ENCODE measurements around the gene ADAM33.

The ADAM33 gene

GRCh38 chr20:3669710-3670367, 12.0 kb downstream of the ADAM33 start:
- no peak for DNase-seq (ENCODE audit: low read depth in 2 of 2)

- no peak for DNase-seq (ENCODE audit: low read depth in 2 of 2)
These were observed 14.3 kb downstream of the ADAM33 start for GRCh38 chr20:3667434-3668037.

- no peak for DNase-seq (ENCODE audit: low read depth in 2 of 2)
These were observed 18.0 kb downstream of the ADAM33 start for GRCh38 chr20:3663858-3664257.

- no peak for DNase-seq (ENCODE audit: low read depth in 2 of 2)
These were observed 18.6 kb downstream of the ADAM33 start, which contains the start of gene GFRA4 for GRCh38 chr20:3663031-3663701. Gene GFRA4 (minus strand): TSS chr20:3663399. CDS start chr20:3663399, 0 bp downstream.

- no peak for DNase-seq (ENCODE audit: low read depth in 2 of 2)
These were observed 19.8 kb downstream of the ADAM33 start for GRCh38 chr20:3661814-3662665.

- DNase-seq (ENCODE audit: low read depth in 2 of 2) = no peak
These were observed 20.6 kb downstream of the ADAM33 start for GRCh38 chr20:3661060-3661813.

- DNase-seq (ENCODE audit: low read depth in 2 of 2) = no peak
These were observed 21.3 kb downstream of the ADAM33 start for GRCh38 chr20:3660262-3661059.

- DNase-seq (ENCODE audit: low read depth in 2 of 2) = no peak
These were observed 22.1 kb downstream of the ADAM33 start for GRCh38 chr20:3659492-3660261.

- DNase-seq (ENCODE audit: low read depth in 2 of 2) = no peak
These were observed 22.9 kb downstream of the ADAM33 start for GRCh38 chr20:3658716-3659491.

- no peak for DNase-seq (ENCODE audit: low read depth in 2 of 2)
These were observed 23.6 kb downstream of the ADAM33 start for GRCh38 chr20:3658019-3658715.

GRCh38 chr20:3655131-3655405, 26.7 kb downstream of the ADAM33 start:
- DNase-seq (ENCODE audit: low read depth in 2 of 2) = no peak

GRCh38 chr20:3654326-3655130, 27.3 kb downstream of the ADAM33 start:
- no peak for DNase-seq (ENCODE audit: low read depth in 2 of 2)

- no peak for DNase-seq (ENCODE audit: low read depth in 2 of 2)
These were observed 27.9 kb downstream of the ADAM33 start for GRCh38 chr20:3653921-3654320.

- no peak for DNase-seq (ENCODE audit: low read depth in 2 of 2)
These were observed 28.9 kb downstream of the ADAM33 start for GRCh38 chr20:3652676-3653596.

GRCh38 chr20:3652221-3652620, 29.6 kb downstream of the ADAM33 start:
- no peak for DNase-seq (ENCODE audit: low read depth in 2 of 2)

- no peak for DNase-seq (ENCODE audit: low read depth in 2 of 2)
These were observed 30.4 kb downstream of the ADAM33 start for GRCh38 chr20:3651204-3651962.

All from stimulated activated CD8-positive, alpha-beta memory T cell treated with anti-CD3 and anti-CD28 coated beads, Interleukin-15, amount 100 ng/mL, for 4 hours (primary cell).